GM18507 (cell line): ENCODE results near the gene EXOC2.
"Not testable (repeated sequence)": the region's sequence is repeated elsewhere in the genome, so short reads cannot be mapped to it uniquely, and the experiment has no call there.

Source experiments
- DNase-seq: peaks from one replicate; pipeline ENCODE4 v3.0.0; 2011; ENCODE audit warnings: low read depth; ENCODE audit not compliant: insufficient read length; ENCODE audit errors: extremely low spot score
- FAIRE-seq: peaks from 2 replicates; lab custom pipeline; 2011; peaks lifted over from hg19 to GRCh38; lab: Jason Lieb, UNC

Gene EXOC2

DNA sequence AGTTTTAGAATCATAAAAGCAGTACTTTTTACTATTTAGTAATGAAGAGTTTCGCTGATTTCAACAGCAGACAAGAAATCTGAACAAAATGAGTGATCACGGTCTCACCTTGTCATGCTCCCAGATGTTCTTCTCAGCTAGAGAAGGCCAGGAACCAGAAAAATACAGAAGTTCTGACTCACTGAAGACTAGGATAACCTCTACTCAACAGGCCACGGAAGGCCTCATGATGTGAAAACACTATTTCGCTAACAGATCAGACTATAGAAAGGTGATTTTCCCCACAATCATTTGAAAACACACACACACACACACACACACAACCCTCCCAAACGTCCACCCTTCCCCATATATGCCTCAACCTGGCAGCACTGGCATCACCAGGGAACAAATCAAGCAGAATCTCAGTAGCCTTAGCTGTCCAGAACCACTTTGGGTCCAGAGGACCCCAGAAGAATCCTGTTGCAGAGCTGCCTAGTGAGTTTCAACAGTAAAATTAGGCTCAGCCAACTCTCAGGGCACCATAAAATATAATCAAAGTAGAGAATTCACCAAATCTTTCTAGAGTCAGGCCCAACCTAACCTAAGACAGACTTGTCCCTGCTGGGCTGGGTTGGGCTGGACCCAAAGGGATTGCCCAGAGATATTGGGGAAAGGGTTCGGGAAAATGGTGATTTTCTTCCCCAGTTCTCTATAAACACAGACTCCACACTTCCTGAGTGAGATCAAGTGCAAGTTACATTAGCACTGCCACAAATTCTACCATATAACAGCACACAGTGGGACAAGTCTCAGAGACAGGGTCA, 7.9 kb downstream of the EXOC2 start:
- FAIRE-seq (peak; percentile 84), DNase-seq (peak; percentile 26)

GRCh38 chr6:683742-684440, 9.0 kb downstream of the EXOC2 start:
- FAIRE-seq = no peak
- DNase-seq = no peak

- DNase-seq = no peak
- no peak for FAIRE-seq
These were observed 12.1 kb downstream of the EXOC2 start for GRCh38 chr6:680666-681340.

DNA sequence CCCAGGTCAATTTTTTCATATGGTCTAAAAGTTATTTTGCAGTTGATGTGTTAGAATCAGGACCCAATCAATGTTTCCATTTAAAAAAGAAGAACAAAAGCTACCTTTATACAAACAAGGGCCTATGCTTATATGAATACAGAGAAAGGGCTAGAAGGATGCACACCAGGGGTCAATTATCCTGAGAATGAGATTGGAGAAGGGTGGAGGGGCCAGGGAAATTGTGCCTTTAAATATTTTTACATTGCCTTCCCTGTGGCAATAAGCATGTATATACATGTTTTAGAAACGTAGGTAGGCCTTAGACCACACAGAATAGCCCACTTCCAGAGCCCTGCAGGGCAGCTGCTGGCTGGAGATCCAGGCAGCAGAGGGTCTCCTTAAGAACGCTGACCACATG, 12.7 kb downstream of the EXOC2 start:
- no peak for FAIRE-seq
- no peak for DNase-seq

DNA sequence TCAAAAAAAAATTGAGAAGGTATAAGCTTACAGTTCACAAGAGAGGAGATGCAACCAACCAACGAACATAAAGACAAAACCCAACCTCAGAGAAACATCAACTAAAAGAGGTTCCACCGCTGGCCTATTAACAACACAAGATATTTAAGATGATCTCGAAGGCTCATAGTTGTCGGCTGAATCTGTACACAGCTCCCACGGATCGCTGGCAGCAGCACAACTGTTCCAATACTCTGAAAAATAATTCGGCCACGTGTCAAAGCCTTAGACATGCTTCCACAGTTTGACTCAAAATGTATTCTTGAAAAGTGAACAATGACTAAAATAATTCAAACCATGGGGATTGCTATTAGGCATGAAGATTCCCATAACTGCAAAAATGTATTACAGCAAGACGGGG, 13.7 kb downstream of the EXOC2 start:
- FAIRE-seq = no peak
- no peak for DNase-seq

DNA sequence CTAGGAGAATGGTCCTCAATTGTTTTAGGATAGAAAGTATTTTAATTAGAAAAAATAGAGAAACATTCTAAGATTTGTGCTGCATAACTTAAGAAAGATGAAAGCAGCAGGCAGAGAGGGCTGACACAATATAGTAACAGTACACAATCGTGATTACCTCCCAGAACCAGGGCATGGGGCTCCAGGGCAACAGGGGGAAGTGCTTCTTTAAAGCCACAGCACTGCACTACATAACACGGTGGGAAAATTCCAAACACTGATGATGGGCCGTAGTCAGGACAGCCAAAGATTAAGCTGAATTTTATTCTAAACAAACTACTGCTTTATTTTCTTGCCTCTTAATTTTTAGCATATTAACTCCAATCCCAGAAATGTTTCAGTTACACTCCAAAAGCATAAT, 14.4 kb downstream of the EXOC2 start:
- FAIRE-seq = no peak
- no peak for DNase-seq

DNA sequence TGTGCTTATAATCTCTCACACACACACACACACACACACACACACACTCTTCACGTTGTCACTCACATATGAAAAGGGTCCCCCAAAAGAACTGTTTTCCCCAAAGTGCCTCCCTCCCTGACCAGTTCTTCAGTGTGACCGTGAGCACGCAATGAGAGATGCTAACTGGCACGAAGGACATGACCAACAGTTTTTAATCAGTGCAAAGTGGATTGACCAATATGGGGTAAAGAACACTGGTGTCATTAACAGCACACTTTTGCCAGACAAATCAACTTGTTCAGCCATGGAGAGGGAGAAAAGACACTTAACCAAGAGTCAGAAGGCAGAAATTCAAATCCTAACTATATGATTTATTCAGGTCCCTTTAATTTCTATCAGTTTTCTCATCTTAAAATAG, 15.0 kb downstream of the EXOC2 start:
- no peak for DNase-seq
- FAIRE-seq = no peak

GRCh38 chr6:674956-675355, 18.0 kb downstream of the EXOC2 start:
- DNase-seq (no peak), FAIRE-seq (no peak)

DNA sequence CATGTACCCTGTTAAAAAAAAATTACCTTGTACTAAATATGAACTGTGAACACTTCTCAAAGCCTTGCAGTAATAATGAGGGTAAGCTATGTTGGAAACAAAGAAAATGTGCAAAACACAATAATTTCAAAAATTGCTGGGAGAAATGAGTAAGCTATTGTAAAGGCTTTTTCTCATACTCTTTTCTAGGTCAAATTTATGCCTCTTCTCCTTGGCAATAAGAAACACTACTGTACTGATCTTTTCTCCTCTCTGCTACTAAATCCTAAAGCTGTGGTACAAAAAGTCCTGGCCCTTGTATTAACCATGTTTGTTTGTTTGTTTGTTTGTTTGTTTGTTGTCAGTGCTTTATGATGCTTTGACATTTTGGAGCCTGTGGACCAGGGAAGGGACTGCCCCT, 18.5 kb downstream of the EXOC2 start:
- no peak for DNase-seq
- FAIRE-seq = no peak

DNA sequence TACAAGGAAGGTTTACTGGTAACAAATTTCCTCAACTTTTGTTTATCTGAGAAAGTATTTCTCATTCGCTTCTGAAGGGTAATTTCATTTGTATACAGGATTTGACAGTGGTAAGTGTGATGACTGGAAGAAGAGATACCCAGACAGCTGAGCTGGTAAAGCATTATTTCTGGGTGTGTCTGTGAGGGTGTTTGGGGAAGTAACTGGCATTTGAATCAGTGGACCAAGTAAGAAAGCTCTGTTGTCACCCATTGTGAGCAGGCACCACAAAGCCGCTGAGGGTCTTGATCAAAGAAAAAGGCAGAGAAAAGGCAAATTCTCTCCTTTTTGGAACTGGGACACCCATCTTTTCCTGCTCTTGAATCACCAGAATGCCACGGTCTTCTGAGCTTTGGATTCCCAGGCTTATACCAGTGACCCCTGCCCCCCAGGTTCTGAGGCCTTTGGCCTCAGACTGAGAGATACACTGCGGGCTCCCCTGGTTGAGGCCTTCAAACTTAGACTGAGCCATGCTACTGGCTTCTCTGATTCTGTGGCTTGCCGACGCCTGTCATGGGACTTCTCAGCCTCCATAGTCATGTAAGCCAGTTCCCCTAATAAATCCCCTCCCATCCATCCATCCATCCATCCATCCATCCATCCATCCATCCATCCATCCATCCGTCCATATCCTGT, 25.5 kb downstream of the EXOC2 start:
- no peak for DNase-seq
- FAIRE-seq = no peak

DNA sequence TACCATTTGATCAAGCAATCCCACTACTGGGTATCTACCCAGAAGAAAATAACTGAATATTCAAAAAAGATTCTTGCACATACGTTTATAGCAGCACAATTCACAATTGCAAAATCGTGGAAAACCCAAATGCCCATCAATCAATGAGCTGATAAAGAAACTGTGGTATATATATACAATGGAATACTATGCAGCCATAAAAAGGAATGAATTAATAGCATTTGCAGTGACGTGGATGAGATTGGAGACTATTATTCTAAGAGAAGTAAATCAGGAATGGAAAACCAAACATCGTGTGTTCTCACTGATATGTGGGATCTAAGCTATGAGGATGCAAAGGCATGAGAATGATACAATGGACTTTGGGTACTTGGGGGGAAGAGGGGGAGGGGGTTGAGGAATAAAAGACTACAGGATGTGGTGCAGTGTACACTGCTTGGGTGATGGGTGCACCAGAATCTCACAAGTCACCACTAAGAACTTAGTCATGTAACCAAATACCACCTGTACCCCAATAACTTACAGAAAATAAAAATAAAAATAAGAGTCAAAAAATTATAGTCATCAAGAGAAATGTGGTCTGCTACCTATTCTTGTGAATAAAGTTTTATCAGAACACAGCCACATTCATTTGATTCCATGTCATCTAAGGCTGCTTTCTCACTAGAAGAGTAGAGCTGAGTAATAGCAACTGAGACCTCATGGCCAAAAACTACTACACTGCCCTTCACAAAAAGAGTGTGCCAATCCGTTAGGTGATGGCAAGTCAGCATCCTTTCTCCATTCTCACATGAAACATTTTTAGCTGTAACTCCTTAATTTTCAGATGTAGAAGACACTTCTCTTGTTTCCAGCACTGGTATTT, 27.3 kb downstream of the EXOC2 start:
- DNase-seq = no peak
- FAIRE-seq = no peak

DNA sequence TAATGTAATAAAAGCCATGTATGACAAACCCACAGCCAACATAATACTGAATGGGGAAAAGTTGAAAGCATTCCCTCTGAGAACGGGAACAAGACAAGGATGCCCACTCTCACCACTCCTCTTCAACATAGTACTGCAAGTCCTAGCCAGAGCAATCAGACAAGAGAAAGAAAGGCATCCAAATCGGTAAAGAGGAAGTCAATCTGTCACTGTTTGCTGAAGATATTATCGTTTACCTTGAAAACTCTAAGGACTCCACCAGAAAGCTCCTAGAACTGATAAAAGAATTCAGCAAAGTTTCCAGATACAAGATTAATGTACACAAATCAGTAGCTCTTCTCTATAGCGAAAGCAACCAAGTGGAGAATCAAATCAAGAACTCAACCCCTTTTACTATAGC, 29.2 kb downstream of the EXOC2 start:
- not testable (repeated sequence) for FAIRE-seq, DNase-seq

DNA sequence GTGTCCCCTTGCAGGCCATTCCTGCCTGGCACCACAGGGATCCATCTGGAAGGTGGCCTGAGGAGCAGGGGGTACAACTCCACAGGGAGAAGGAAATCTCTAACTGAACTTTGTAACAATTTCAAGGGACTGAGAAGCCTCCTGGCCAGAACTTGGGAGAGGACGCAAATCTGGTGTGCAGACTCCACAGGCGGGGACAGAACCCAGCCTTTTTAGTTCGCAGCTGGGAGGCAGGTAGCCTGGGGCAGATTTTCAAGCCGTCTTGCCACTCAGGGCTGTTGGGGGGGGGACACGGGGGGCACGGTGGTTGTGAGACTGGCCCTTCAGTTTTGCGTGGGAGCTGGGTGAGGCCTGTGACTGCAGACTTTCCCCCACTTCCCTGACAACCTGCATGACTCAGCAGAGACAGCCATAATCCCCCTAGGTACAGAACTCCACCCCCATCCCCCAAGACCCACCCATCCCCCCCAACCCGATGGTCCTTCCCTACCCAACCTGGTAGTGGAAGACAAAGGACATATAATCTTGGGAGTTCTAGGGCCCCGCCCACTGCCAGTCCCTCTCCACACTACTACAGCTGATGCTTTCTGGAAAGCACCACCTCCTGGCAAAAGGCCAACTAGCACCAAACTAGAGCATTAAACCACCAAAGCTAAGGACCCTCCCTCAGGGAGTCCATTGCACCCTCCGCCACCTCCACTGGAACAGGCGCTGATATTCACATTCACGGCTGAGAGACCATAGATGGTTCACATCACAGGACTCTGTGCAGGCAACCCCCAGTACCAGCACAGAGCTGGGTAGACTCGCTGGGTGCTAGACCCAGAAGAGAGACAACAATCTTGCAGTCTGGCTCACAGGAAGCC, 33.0 kb downstream of the EXOC2 start:
- FAIRE-seq = no peak

GRCh38 chr6:658244-658643, 34.7 kb downstream of the EXOC2 start:
- DNase-seq = no peak
- no peak for FAIRE-seq

More for the DNA sequence above, 33.0 kb downstream of the EXOC2 start:
- DNase-seq = no peak

- DNase-seq = no peak
- no peak for FAIRE-seq
These were observed 35.2 kb downstream of the EXOC2 start for GRCh38 chr6:657743-658142.

- FAIRE-seq = no peak
- no peak for DNase-seq
These were observed 36.3 kb downstream of the EXOC2 start, which contains the start of gene HUS1B for GRCh38 chr6:656460-657252. TSS of gene HUS1B (minus strand) at chr6:657100. CDS start at chr6:656944, 156 bp downstream.

DNA sequence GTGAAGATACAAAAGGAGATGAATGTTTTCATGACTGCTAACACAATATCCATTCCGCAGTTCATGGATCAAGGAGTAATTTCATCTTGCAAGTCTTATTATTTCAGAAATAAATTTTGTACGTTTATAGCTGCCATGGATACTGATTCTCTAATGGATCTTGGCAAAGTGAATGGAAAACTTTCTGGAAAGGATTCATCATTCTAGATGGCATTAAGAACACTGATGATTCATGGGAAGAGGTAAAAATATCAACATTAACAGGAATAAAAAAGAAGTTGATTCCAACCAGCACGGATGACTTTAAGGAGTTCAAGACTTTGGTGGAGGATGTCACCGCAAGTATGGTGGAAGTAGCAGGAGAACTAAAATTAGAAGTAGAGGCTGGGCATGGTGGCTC, 38.8 kb downstream of the EXOC2 start:
- no peak for FAIRE-seq
- DNase-seq = no peak
